Fibroblast of lung (primary cell): ENCODE results near the gene PKHD1. TPM values are rescaled to one million over a fixed set of nuclear protein-coding genes. Genes with fewer than 3 reads are reported as not detected.

Source experiments
- DNase-seq, 2 donors: peaks; one replicate each; pipeline versions ENCODE4 v3.0.0 to v3.0.0-alpha.2; 2010; ENCODE audit warnings: low read depth in 2 of 2
- H2AFZ ChIP-seq: 2 replicates; pipeline ENCODE4 v1.5.1; 2012; ENCODE audit warnings: low read length, control low read depth, inconsistent platforms
- H3K27ac ChIP-seq: 2 replicates; pipeline ENCODE4 v1.5.1; 2011; ENCODE audit warnings: low read length, control low read depth; ENCODE audit not compliant: insufficient read depth
- H3K27me3 ChIP-seq: 2 replicates; pipeline ENCODE4 v1.5.1; 2011; ENCODE audit warnings: mild to moderate bottlenecking, low read length; ENCODE audit not compliant: control insufficient read depth, insufficient read depth
- H3K36me3 ChIP-seq: 2 replicates; pipeline ENCODE4 v1.5.1; 2011; ENCODE audit warnings: low read length; ENCODE audit not compliant: control insufficient read depth, insufficient read depth
- H3K4me1 ChIP-seq: 2 replicates; pipeline ENCODE4 v1.5.1; 2011; ENCODE audit warnings: low read length; ENCODE audit not compliant: control insufficient read depth, insufficient read depth; ENCODE audit errors: extremely low read depth
- H3K4me2 ChIP-seq: 2 replicates; pipeline ENCODE4 v1.5.1; 2011; ENCODE audit warnings: low read length, control low read depth; ENCODE audit not compliant: insufficient read depth; ENCODE audit errors: extremely low read depth
- H3K4me3 ChIP-seq, 4 experiments: fragments of 200-600 bp in 1 of 4; sonication (generic) in 1 of 4; replicated peaks in 1 of 4; 2 replicates each; pipeline ENCODE4 v1.5.1; 2011 to 2016; ENCODE audit warnings: low read length in 4 of 4, low read depth in 3 of 4, mild to moderate bottlenecking in 3 of 4, control low read depth in 2 of 4, inconsistent platforms in 1 of 4, mixed read lengths in 1 of 4; ENCODE audit not compliant: insufficient read depth in 1 of 4; ENCODE audit errors: control extremely low read depth in 1 of 4
- H3K79me2 ChIP-seq: 2 replicates; pipeline ENCODE4 v1.5.1; 2012; ENCODE audit warnings: mild to moderate bottlenecking, low read length, inconsistent platforms; ENCODE audit not compliant: control insufficient read depth, insufficient read depth
- H3K9ac ChIP-seq: 2 replicates; pipeline ENCODE4 v1.5.1; 2011; ENCODE audit warnings: mild to moderate bottlenecking, low read length, control low read depth; ENCODE audit not compliant: insufficient read depth
- H3K9me3 ChIP-seq: 2 replicates; pipeline ENCODE4 v1.5.1; 2012; ENCODE audit warnings: low read depth, low read length; ENCODE audit not compliant: control insufficient read depth, insufficient read depth
- H4K20me1 ChIP-seq: 2 replicates; pipeline ENCODE4 v1.5.1; 2011; ENCODE audit warnings: low read length; ENCODE audit not compliant: control insufficient read depth, insufficient read depth; ENCODE audit errors: extremely low read depth
- EZH2 ChIP-seq: IDR thresholded peaks from 2 replicates; pipeline ENCODE4 v1.5.1; 2012; ENCODE audit warnings: low read length, control low read depth, mild to moderate bottlenecking; ENCODE audit errors: missing control alignments
- polyA plus RNA-seq, 2 donors: library from polyadenylated mRNA; depleted of rRNA in 1 of 2; stranded (reverse) in 1 of 2; unstranded in 1 of 2; fragments of >200 nt; gene quantifications; 2 replicates each; pipeline ENCODE4 v1.2.1, GENCODE V29; 2011 to 2012; ENCODE audit warnings: missing spikeins in 1 of 2
- total RNA-seq: library from RNA; depleted of rRNA; stranded (reverse); fragments of >200 nt; gene quantifications from 2 replicates; pipeline ENCODE4 v1.2.1, GENCODE V29; 2014
- TF ChIP-seq, protein P1 (sequence below), 2 donors: IDR thresholded peaks in 1 of 2; conservative IDR thresholded peaks in 1 of 2; 1 replicate in 1 of 2; 2 replicates in 1 of 2; pipeline ENCODE4 v1.5.1; 2011 to 2012; ENCODE audit warnings: low read length in 2 of 2, control low read depth in 1 of 2, inconsistent platforms in 1 of 2, low read depth in 1 of 2, mild to moderate bottlenecking in 1 of 2

PKHD1 gene
- total and polyA plus RNA-seq, 2 donors (not counting 1 experiment from before 2014, with no cell fraction given): not detected

DNA sequence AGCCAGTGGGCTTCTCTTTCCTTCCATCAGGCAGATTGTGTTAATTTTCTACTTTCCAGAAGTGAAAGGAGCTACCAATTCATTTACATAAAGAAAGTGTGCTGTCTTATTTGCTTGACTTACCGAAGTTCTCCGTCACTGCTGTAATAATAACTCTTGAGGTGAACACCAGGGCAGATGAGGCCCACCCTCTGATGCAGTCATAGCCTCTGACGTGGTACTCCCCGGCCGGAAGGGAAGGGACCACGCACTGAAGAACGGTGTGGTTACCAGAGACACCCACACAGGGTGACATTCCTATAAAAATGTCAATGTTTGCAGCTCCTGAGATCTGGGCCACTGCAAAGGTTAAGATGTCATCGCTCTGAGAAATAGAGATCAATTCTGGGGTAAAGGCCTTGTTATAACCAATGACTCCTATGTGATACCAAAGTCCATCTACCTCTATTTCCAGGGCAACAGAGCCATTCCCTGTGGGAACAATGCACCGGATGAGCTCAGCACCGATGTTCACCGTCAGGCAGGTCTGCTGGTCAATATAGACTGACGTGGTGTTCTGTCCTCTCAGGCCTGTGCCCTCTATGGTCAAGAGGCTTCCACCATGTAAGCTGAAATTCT, 62.9 kb downstream of the PKHD1 start:
- no peak overlapping the region for H3K4me2 ChIP-seq
- H3K4me3 ChIP-seq: no peak overlapping the region
- TF ChIP-seq EZH2: no peak
- TF ChIP-seq, protein P1, sequence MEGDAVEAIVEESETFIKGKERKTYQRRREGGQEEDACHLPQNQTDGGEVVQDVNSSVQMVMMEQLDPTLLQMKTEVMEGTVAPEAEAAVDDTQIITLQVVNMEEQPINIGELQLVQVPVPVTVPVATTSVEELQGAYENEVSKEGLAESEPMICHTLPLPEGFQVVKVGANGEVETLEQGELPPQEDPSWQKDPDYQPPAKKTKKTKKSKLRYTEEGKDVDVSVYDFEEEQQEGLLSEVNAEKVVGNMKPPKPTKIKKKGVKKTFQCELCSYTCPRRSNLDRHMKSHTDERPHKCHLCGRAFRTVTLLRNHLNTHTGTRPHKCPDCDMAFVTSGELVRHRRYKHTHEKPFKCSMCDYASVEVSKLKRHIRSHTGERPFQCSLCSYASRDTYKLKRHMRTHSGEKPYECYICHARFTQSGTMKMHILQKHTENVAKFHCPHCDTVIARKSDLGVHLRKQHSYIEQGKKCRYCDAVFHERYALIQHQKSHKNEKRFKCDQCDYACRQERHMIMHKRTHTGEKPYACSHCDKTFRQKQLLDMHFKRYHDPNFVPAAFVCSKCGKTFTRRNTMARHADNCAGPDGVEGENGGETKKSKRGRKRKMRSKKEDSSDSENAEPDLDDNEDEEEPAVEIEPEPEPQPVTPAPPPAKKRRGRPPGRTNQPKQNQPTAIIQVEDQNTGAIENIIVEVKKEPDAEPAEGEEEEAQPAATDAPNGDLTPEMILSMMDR (conservative IDR thresholded peaks at IDR 0.05 in 1 of 2, IDR thresholded peaks at IDR 0.05 in 1 of 2; ENCODE audit: low read depth in 1 of 2, low read length in 2 of 2): no peak
- H3K27me3 ChIP-seq: no peaks in the 10 kb centered on the region
- no peaks in the 10 kb centered on the region for H3K4me1 ChIP-seq
- H4K20me1 ChIP-seq: no peaks in the 10 kb centered on the region
- H3K36me3 ChIP-seq: no peaks in the 10 kb centered on the region
- H3K79me2 ChIP-seq: no peaks in the 10 kb centered on the region
- no peaks in the 10 kb centered on the region for H3K9me3 ChIP-seq
- no peak for DNase-seq
- H3K9ac ChIP-seq: no peak overlapping the region
- H3K27ac ChIP-seq: no peak overlapping the region
- H2AFZ ChIP-seq: no peak overlapping the region

DNA sequence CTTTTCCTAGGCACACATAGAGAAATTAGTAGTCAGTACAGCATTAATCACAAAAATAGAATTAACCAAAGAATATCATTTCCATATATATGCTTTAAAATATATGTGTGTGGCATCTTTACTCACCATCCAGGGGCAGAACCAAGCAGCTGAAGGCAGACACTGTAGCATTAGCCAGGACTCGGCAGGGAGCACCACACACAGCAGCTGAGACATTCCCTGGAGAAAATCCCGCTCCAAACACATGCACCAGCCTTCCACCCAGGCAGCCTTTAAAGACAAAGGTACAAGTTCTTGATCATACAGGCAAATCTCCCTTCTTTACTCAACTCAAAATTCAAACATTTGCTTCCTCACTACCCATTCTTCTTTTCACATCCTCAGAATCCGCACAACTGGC, 64.7 kb downstream of the PKHD1 start:
- no peak overlapping the region for H3K4me3 ChIP-seq
- TF ChIP-seq, protein P1 (conservative IDR thresholded peaks at IDR 0.05 in 1 of 2, IDR thresholded peaks at IDR 0.05 in 1 of 2; ENCODE audit: low read depth in 1 of 2, low read length in 2 of 2): no peak
- TF ChIP-seq EZH2: no peak
- DNase-seq: no peak
- H2AFZ ChIP-seq: no peak overlapping the region
- H3K4me2 ChIP-seq: no peak overlapping the region
- no peaks in the 10 kb centered on the region for H3K36me3 ChIP-seq
- no peaks in the 10 kb centered on the region for H4K20me1 ChIP-seq
- no peak overlapping the region for H3K27ac ChIP-seq
- no peaks in the 10 kb centered on the region for H3K4me1 ChIP-seq
- H3K9me3 ChIP-seq: no peaks in the 10 kb centered on the region
- no peak overlapping the region for H3K9ac ChIP-seq
- H3K79me2 ChIP-seq: no peaks in the 10 kb centered on the region
- H3K27me3 ChIP-seq: no peaks in the 10 kb centered on the region

DNA sequence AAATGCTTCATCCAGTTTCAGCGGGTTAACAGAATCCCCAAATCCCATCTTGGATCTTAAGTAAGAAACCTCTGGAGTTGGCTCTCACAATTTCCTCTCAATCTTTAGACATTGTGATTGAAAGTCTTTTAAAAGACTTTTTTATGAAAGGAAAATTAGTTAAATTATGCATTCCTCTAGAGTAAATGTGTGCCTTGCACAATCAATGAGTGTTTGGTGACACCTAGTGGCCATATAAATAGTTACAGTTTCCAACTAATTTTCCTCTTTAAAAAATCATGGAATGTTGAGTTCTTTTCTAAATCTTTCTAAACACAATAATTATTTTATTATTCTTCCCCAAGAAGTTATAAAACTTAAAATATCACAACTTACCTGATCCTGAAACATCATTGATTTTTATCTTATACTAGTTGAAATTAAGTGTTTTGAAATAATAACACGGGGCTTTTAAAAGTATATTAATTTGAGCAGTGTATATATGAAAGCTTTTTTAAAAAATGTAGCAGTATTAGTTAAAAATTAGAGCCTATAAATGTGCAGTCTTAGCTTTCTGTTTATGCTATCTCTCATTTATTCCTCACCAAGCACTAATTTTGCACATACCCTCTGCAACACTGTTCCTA, 66.4 kb downstream of the PKHD1 start:
- H3K27ac ChIP-seq: no peak overlapping the region
- H2AFZ ChIP-seq: no peak overlapping the region
- no peaks in the 10 kb centered on the region for H3K79me2 ChIP-seq
- no peaks in the 10 kb centered on the region for H3K9me3 ChIP-seq
- no peak overlapping the region for H3K4me3 ChIP-seq
- no peaks in the 10 kb centered on the region for H3K4me1 ChIP-seq
- H3K9ac ChIP-seq: no peak overlapping the region
- no peak for TF ChIP-seq EZH2
- TF ChIP-seq, protein P1 (conservative IDR thresholded peaks at IDR 0.05 in 1 of 2, IDR thresholded peaks at IDR 0.05 in 1 of 2; ENCODE audit: low read depth in 1 of 2, low read length in 2 of 2): peak; percentile 40 to 50
- no peaks in the 10 kb centered on the region for H3K36me3 ChIP-seq
- DNase-seq: peak; percentile 3 to 44
- H3K4me2 ChIP-seq: no peak overlapping the region
- H3K27me3 ChIP-seq: no peaks in the 10 kb centered on the region
- no peaks in the 10 kb centered on the region for H4K20me1 ChIP-seq
